AG20443 (cell line): ENCODE measurements around the gene NPNT.
A peak's percentile ranks its signal among the peaks of the same experiment; 100 is the strongest.
"Not testable (repeated sequence)": the region's sequence is repeated elsewhere in the genome, so short reads cannot be mapped to it uniquely, and the experiment has no call there.

Source experiments
- DNase-seq: peaks from one replicate; pipeline ENCODE4 v3.0.0; 2012; ENCODE audit warnings: low spot score, mixed read lengths

The NPNT gene

GRCh38 chr4:105894660-105895582, at the start of gene NPNT:
Gene NPNT, plus strand, starts transcription at chr4:105895471. Its CDS starts 182 bp downstream, at chr4:105895653.
- DNase-seq: peak; percentile 47

GRCh38 chr4:105845559-105845958, 49.7 kb upstream of the NPNT start:
- no peak for DNase-seq

GRCh38 chr4:105848359-105848758, 46.9 kb upstream of the NPNT start:
- not testable (repeated sequence) for DNase-seq

GRCh38 chr4:105851196-105851595, 44.1 kb upstream of the NPNT start:
- DNase-seq: no peak

GRCh38 chr4:105852230-105852629, 43.0 kb upstream of the NPNT start:
- DNase-seq: not testable (repeated sequence)

- no peak for DNase-seq
These were observed 36.7 kb upstream of the NPNT start for GRCh38 chr4:105858466-105859040.

- DNase-seq: peak; percentile 71
These were observed 36.0 kb upstream of the NPNT start for GRCh38 chr4:105859233-105859632.

- DNase-seq: no peak
These were observed 24.3 kb upstream of the NPNT start for GRCh38 chr4:105870963-105871362.

- DNase-seq: no peak
These were observed 23.3 kb upstream of the NPNT start for GRCh38 chr4:105871997-105872396.

GRCh38 chr4:105875233-105875632, 20.0 kb upstream of the NPNT start:
- DNase-seq: no peak

GRCh38 chr4:105878668-105879067, 16.6 kb upstream of the NPNT start:
- no peak for DNase-seq

GRCh38 chr4:105887508-105887907, 7.8 kb upstream of the NPNT start:
- DNase-seq: no peak

GRCh38 chr4:105895583-105896460, 551 bp downstream of the NPNT start:
- peak; percentile 33 for DNase-seq

- no peak for DNase-seq
These were observed 1.2 kb downstream of the NPNT start for GRCh38 chr4:105896461-105896942.

- DNase-seq: no peak
These were observed 1.9 kb downstream of the NPNT start for GRCh38 chr4:105896984-105897775.

GRCh38 chr4:105900541-105900940, 5.3 kb downstream of the NPNT start:
- no peak for DNase-seq

GRCh38 chr4:105902550-105903262, 7.4 kb downstream of the NPNT start:
- DNase-seq: no peak

- DNase-seq: no peak
These were observed 14.6 kb downstream of the NPNT start for GRCh38 chr4:105909787-105910281.

- DNase-seq: no peak
These were observed 16.2 kb downstream of the NPNT start for GRCh38 chr4:105911426-105911825.

GRCh38 chr4:105912633-105913032, 17.4 kb downstream of the NPNT start:
- DNase-seq: no peak
